Activated CD8-positive, alpha-beta T cell treated with anti-CD3 and anti-CD28 coated beads, Interleukin-2, amount 10 ng/mL, durations not matched to agents 7 days and 5 days (primary cell): ENCODE results near the gene FASTKD2. TPM values are rescaled to one million over a fixed set of nuclear protein-coding genes. Genes with fewer than 3 reads are reported as not detected.
A peak's percentile ranks its signal among the peaks of the same experiment; 100 is the strongest.

Experiments
- ATAC-seq: fragments of 150-1000 bp; cut with Tn5 transposase; one replicate; pipeline ENCODE4 v1.10.0; 2021; ENCODE audit warnings: moderate library complexity
- CTCF ChIA-PET: fragments of 350-600 bp; sonication (Branson Sonifier 250); formaldehyde crosslinking; loops from one replicate; lab custom pipeline; 2021; ENCODE audit warnings: antibody characterized with exemption; lab: Charles Lee
- POLR2A ChIA-PET: fragments of 350-600 bp; sonication (Branson Sonifier 250); formaldehyde crosslinking; loops from one replicate; lab custom pipeline; 2021; ENCODE audit warnings: antibody characterized with exemption; lab: Charles Lee
- DNase-seq: peaks from one replicate; pipeline ENCODE4 v3.0.0-alpha.2; 2020
- H3K27ac Mint-ChIP-seq: one replicate; pipeline ENCODE4 v1.8.0; 2021; ENCODE audit warnings: mild to moderate bottlenecking, mixed read lengths
- H3K27me3 Mint-ChIP-seq: one replicate; pipeline ENCODE4 v1.8.0; 2021; ENCODE audit warnings: low read depth, mixed read lengths
- H3K36me3 Mint-ChIP-seq: one replicate; pipeline ENCODE4 v1.8.0; 2021; ENCODE audit warnings: low read depth, mixed read lengths
- H3K4me1 Mint-ChIP-seq: one replicate; pipeline ENCODE4 v1.8.0; 2021; ENCODE audit warnings: low read depth, mixed read lengths
- H3K4me3 Mint-ChIP-seq: one replicate; pipeline ENCODE4 v1.8.0; 2021; ENCODE audit warnings: mild to moderate bottlenecking, mixed read lengths
- H3K9me3 Mint-ChIP-seq: one replicate; pipeline ENCODE4 v1.8.0; 2022; ENCODE audit warnings: mixed read lengths; ENCODE audit not compliant: insufficient read depth
- total RNA-seq, 2 experiments: library from RNA; stranded (reverse); gene quantifications; one replicate each; pipeline ENCODE4 v1.2.3, GENCODE V29; 2021

The FASTKD2 gene
- total RNA-seq, result 10 to 100 TPM; 20.2 to 20.8 TPM

GRCh38 chr2:206765242-206766056 lies at the start of gene FASTKD2, which contains the start of gene MDH1B:
Gene FASTKD2, plus strand, starts transcription at chr2:206765606. Its CDS starts 1,088 bp downstream, at chr2:206766694.
Gene MDH1B, minus strand, starts transcription at chr2:206765328. Its CDS starts 57 bp downstream, at chr2:206765271.
- Mint-ChIP-seq H3K27me3 (no peaks in the 10 kb centered on the region), H3K4me1 (peaks cover 35% of the 10 kb centered on the region), H3K27ac (peak within 1 kb of the TSS; percentile 96), H3K4me3 (peak within 1 kb of the TSS; percentile 90), H3K9me3 (no peaks in the 10 kb centered on the region), H3K36me3 (peaks cover 21% of the 10 kb centered on the region)
- ATAC-seq, result peak; percentile 92
- ChIA-PET POLR2A (interaction anchor here (0.7 to 1.6 kb wide), 6 partner anchors 13 to 861 kb away, joined by 3 to 5 read pairs (median 3); partner anchors contain the start of gene KLF7), CTCF (interaction anchor here (0.8 to 2.8 kb wide), 4 partner anchors 16 to 708 kb away, joined by 3 to 18 read pairs (median 8); no protein-coding TSS in a partner anchor)
- DNase-seq, result peak; percentile 88

GRCh38 chr2:206716623-206717022 lies 48.8 kb upstream of the FASTKD2 start:
- no peaks in the 10 kb centered on the region for H3K36me3 Mint-ChIP-seq
- no peaks in the 10 kb centered on the region for H3K4me1 Mint-ChIP-seq
- ChIA-PET POLR2A (no interaction called here), CTCF (no interaction called here)
- DNase-seq, result no peak
- H3K9me3 Mint-ChIP-seq, result no peaks in the 10 kb centered on the region
- no peak for ATAC-seq
- no peak overlapping the region for H3K4me3 Mint-ChIP-seq
- peaks cover 10% of the 10 kb centered on the region for H3K27me3 Mint-ChIP-seq
- H3K27ac Mint-ChIP-seq, result no peak overlapping the region

- no peaks in the 10 kb centered on the region for H3K4me1 Mint-ChIP-seq
- no peaks in the 10 kb centered on the region for H3K36me3 Mint-ChIP-seq
- no peak within 1 kb of the TSS for H3K27ac Mint-ChIP-seq
- no peak within 1 kb of the TSS for H3K4me3 Mint-ChIP-seq
- CTCF ChIA-PET, result no interaction called here
- DNase-seq, result no peak
- peaks cover 14% of the 10 kb centered on the region for H3K27me3 Mint-ChIP-seq
- H3K9me3 Mint-ChIP-seq, result no peaks in the 10 kb centered on the region
- ATAC-seq, result no peak
- POLR2A ChIA-PET, result no interaction called here
Measured at GRCh38 chr2:206718296-206718695, 47.1 kb upstream of the FASTKD2 start, which contains the start of gene DYTN. Gene DYTN, minus strand, starts transcription at chr2:206718396. Its CDS starts 117 bp downstream, at chr2:206718279.

- ChIA-PET POLR2A (no interaction called here), CTCF (no interaction called here)
- DNase-seq (no peak), ATAC-seq (no peak)
- H3K27me3 Mint-ChIP-seq, result peaks cover 23% of the 10 kb centered on the region
- H3K27ac Mint-ChIP-seq, result no peak overlapping the region
- no peak overlapping the region for H3K4me3 Mint-ChIP-seq
- no peaks in the 10 kb centered on the region for H3K4me1 Mint-ChIP-seq
- H3K36me3 Mint-ChIP-seq, result no peaks in the 10 kb centered on the region
- no peaks in the 10 kb centered on the region for H3K9me3 Mint-ChIP-seq
Measured at GRCh38 chr2:206721256-206721920, 44.0 kb upstream of the FASTKD2 start.

- Mint-ChIP-seq H3K27me3 (peaks cover 26% of the 10 kb centered on the region), H3K36me3 (no peaks in the 10 kb centered on the region), H3K4me3 (no peak overlapping the region), H3K9me3 (no peaks in the 10 kb centered on the region), H3K4me1 (no peaks in the 10 kb centered on the region), H3K27ac (no peak overlapping the region)
- ChIA-PET POLR2A (no interaction called here), CTCF (no interaction called here)
- no peak for DNase-seq
- no peak for ATAC-seq
Measured at GRCh38 chr2:206723288-206723687, 42.1 kb upstream of the FASTKD2 start.

GRCh38 chr2:206727287-206727686 lies 38.1 kb upstream of the FASTKD2 start:
- H3K27me3 Mint-ChIP-seq, result peaks cover 25% of the 10 kb centered on the region
- no peaks in the 10 kb centered on the region for H3K9me3 Mint-ChIP-seq
- H3K27ac Mint-ChIP-seq, result no peak overlapping the region
- no peak overlapping the region for H3K4me3 Mint-ChIP-seq
- POLR2A ChIA-PET, result no interaction called here
- no peak for DNase-seq
- ATAC-seq, result no peak
- no peaks in the 10 kb centered on the region for H3K4me1 Mint-ChIP-seq
- no peaks in the 10 kb centered on the region for H3K36me3 Mint-ChIP-seq
- CTCF ChIA-PET, result no interaction called here

- POLR2A ChIA-PET, result no interaction called here
- H3K4me3 Mint-ChIP-seq, result no peak overlapping the region
- no peaks in the 10 kb centered on the region for H3K9me3 Mint-ChIP-seq
- H3K36me3 Mint-ChIP-seq, result no peaks in the 10 kb centered on the region
- H3K4me1 Mint-ChIP-seq, result no peaks in the 10 kb centered on the region
- no peak overlapping the region for H3K27ac Mint-ChIP-seq
- ATAC-seq (no peak), DNase-seq (no peak)
- CTCF ChIA-PET, result no interaction called here
- H3K27me3 Mint-ChIP-seq, result peaks cover 23% of the 10 kb centered on the region
Measured at GRCh38 chr2:206728277-206729199, 36.9 kb upstream of the FASTKD2 start.

GRCh38 chr2:206733341-206733740 lies 32.1 kb upstream of the FASTKD2 start:
- ChIA-PET CTCF (no interaction called here), POLR2A (no interaction called here)
- Mint-ChIP-seq H3K4me1 (no peaks in the 10 kb centered on the region), H3K4me3 (no peak overlapping the region), H3K27ac (no peak overlapping the region), H3K36me3 (no peaks in the 10 kb centered on the region), H3K9me3 (no peaks in the 10 kb centered on the region), H3K27me3 (peaks cover 11% of the 10 kb centered on the region)
- no peak for DNase-seq
- ATAC-seq, result no peak

GRCh38 chr2:206736935-206737334 lies 28.5 kb upstream of the FASTKD2 start:
- H3K27ac Mint-ChIP-seq, result no peak overlapping the region
- no peaks in the 10 kb centered on the region for H3K36me3 Mint-ChIP-seq
- ChIA-PET CTCF (no interaction called here), POLR2A (no interaction called here)
- H3K27me3 Mint-ChIP-seq, result peaks cover 3% of the 10 kb centered on the region
- DNase-seq (no peak), ATAC-seq (no peak)
- no peaks in the 10 kb centered on the region for H3K9me3 Mint-ChIP-seq
- no peaks in the 10 kb centered on the region for H3K4me1 Mint-ChIP-seq
- H3K4me3 Mint-ChIP-seq, result no peak overlapping the region

- ChIA-PET POLR2A (no interaction called here), CTCF (no interaction called here)
- Mint-ChIP-seq H3K27ac (no peak overlapping the region), H3K9me3 (no peaks in the 10 kb centered on the region), H3K36me3 (no peaks in the 10 kb centered on the region), H3K4me3 (no peak overlapping the region), H3K4me1 (no peaks in the 10 kb centered on the region), H3K27me3 (peaks cover 4% of the 10 kb centered on the region)
- DNase-seq (no peak), ATAC-seq (no peak)
Measured at GRCh38 chr2:206739271-206739670, 26.1 kb upstream of the FASTKD2 start.

- no peak overlapping the region for H3K4me3 Mint-ChIP-seq
- H3K27me3 Mint-ChIP-seq, result peaks cover 4% of the 10 kb centered on the region
- H3K4me1 Mint-ChIP-seq, result no peaks in the 10 kb centered on the region
- ATAC-seq, result no peak
- ChIA-PET POLR2A (no interaction called here), CTCF (no interaction called here)
- no peak for DNase-seq
- no peaks in the 10 kb centered on the region for H3K9me3 Mint-ChIP-seq
- H3K27ac Mint-ChIP-seq, result no peak overlapping the region
- H3K36me3 Mint-ChIP-seq, result no peaks in the 10 kb centered on the region
Measured at GRCh38 chr2:206740800-206741199, 24.6 kb upstream of the FASTKD2 start.
